Measurements from ENCODE around the gene BMPR1A. TPM values are rescaled to one million over a fixed set of nuclear protein-coding genes. Genes with fewer than 3 reads are reported as not detected.
A peak's percentile ranks its signal among the peaks of the same experiment; 100 is the strongest.

BMPR1A gene
- total and polyA plus RNA-seq, 9 of the 15 experiments (the other 6 are each of a cell fraction or from before 2014, with no cell fraction given): 1.6 to 17.5 (median 9.1) TPM

GRCh38 chr10:86799188-86799845, 42.9 kb downstream of the BMPR1A start:
- H3K9me1 ChIP-seq (ENCODE audit: control insufficient read depth, insufficient read depth, low read length): no peaks in the 10 kb centered on the region
- H3K36me3 ChIP-seq (ENCODE audit: control insufficient read depth, insufficient read depth, low read length): no peaks in the 10 kb centered on the region
- FAIRE-seq (no peak), DNase-seq (ENCODE audit: extremely low read depth in 1 of 4, low spot score in 3 of 4) (no peak), ATAC-seq (no peak)
- in situ Hi-C loops (cut with MboI) (no loop called here), intact Hi-C loops (cut with micrococcal nuclease) (loop anchor here (5.0 kb wide), 1 partner anchor 42 kb away; the partner anchor contains the start of gene BMPR1A)
- ChIA-PET POLR2A (interaction anchor here (1.1 kb wide), 1 partner anchor 26 kb away, joined by 4 read pairs; no protein-coding TSS in a partner anchor), CTCF (ENCODE audit: low intra/inter-chr PET ratio) (no interaction called here)
- no TSS peak for BruUV-seq (replicated peaks)
- peaks cover 30% of the 10 kb centered on the region for H3K79me2 ChIP-seq (ENCODE audit: control insufficient read depth, insufficient read depth, low read length)
- no peak overlapping the region for H3K9ac ChIP-seq (ENCODE audit: insufficient read depth in 1 of 2, low read depth in 2 of 2, low read length in 2 of 2)
- no peaks in the 10 kb centered on the region; the same call in 1 of the 2 replicates for H3K9me3 ChIP-seq (replicated peaks; ENCODE audit: control insufficient read depth, insufficient read depth, low read depth, low read length)
- no peak overlapping the region for H2AFZ ChIP-seq (ENCODE audit: low read depth, low read length)
- no peak overlapping the region; the same call in 2 of the 3 replicates for H3K27ac ChIP-seq (ENCODE audit: extremely low read depth, low read depth, low read length)
- H3K27me3 ChIP-seq (ENCODE audit: control insufficient read depth in 2 of 2, insufficient read depth in 2 of 2, low read length in 2 of 2): no peaks in the 10 kb centered on the region
- peaks cover 0 to 3% of the 10 kb centered on the region in 2 experiments; a peak in 2 of 5 replicates for H3K4me1 ChIP-seq (replicated peaks in 1 of 2; ENCODE audit: control insufficient read depth in 2 of 2, insufficient read depth in 2 of 2, low read length in 2 of 2)
- no peak overlapping the region for H3K4me2 ChIP-seq (ENCODE audit: insufficient read depth, low read length)
- H4K20me1 ChIP-seq (replicated peaks; ENCODE audit: control insufficient read depth, insufficient read depth, low read length): no peaks in the 10 kb centered on the region
- WGBS (ENCODE audit: insufficient coverage, low coverage, missing lambda C conversion rate): 55% methylated on average over 8 of the region's 8 CpGs
- H3K4me3 ChIP-seq: no peak overlapping the region
- no peak for TF ChIP-seq EP300 (IDR thresholded peaks at IDR 0.05; ENCODE audit: low read length)
- TF ChIP-seq, protein P1, sequence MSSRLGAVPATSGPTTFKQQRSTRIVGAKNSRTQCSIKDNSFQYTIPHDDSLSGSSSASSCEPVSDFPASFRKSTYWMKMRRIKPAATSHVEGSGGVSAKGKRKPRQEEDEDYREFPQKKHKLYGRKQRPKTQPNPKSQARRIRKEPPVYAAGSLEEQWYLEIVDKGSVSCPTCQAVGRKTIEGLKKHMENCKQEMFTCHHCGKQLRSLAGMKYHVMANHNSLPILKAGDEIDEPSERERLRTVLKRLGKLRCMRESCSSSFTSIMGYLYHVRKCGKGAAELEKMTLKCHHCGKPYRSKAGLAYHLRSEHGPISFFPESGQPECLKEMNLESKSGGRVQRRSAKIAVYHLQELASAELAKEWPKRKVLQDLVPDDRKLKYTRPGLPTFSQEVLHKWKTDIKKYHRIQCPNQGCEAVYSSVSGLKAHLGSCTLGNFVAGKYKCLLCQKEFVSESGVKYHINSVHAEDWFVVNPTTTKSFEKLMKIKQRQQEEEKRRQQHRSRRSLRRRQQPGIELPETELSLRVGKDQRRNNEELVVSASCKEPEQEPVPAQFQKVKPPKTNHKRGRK (tag; IDR thresholded peaks at IDR 0.05): peak; percentile 71

GRCh38 chr10:86801995-86802394, 45.6 kb downstream of the BMPR1A start:
- H3K27ac ChIP-seq (ENCODE audit: extremely low read depth, low read depth, low read length): no peak overlapping the region
- DNase-seq (ENCODE audit: extremely low read depth in 1 of 4, low spot score in 3 of 4): no peak
- peaks cover 22% of the 10 kb centered on the region; the same call in 2 of the 3 replicates for H3K79me2 ChIP-seq (ENCODE audit: control insufficient read depth, insufficient read depth, low read length)
- FAIRE-seq: no peak
- no peaks in the 10 kb centered on the region for H3K9me1 ChIP-seq (ENCODE audit: control insufficient read depth, insufficient read depth, low read length)
- ATAC-seq: peak; percentile 18; the same call in 2 of the 3 replicates
- H3K4me1 ChIP-seq (replicated peaks in 1 of 2; ENCODE audit: control insufficient read depth in 2 of 2, insufficient read depth in 2 of 2, low read length in 2 of 2): no peaks in the 10 kb centered on the region
- intact Hi-C loops (cut with micrococcal nuclease) (no loop called here), in situ Hi-C loops (cut with MboI) (no loop called here)
- no peaks in the 10 kb centered on the region for H4K20me1 ChIP-seq (replicated peaks; ENCODE audit: control insufficient read depth, insufficient read depth, low read length)
- H3K4me3 ChIP-seq: no peak overlapping the region
- H3K36me3 ChIP-seq (ENCODE audit: control insufficient read depth, insufficient read depth, low read length): no peaks in the 10 kb centered on the region
- BruUV-seq (replicated peaks): no TSS peak
- H3K27me3 ChIP-seq (ENCODE audit: control insufficient read depth in 2 of 2, insufficient read depth in 2 of 2, low read length in 2 of 2): no peaks in the 10 kb centered on the region
- H3K9me3 ChIP-seq (replicated peaks; ENCODE audit: control insufficient read depth, insufficient read depth, low read depth, low read length): no peaks in the 10 kb centered on the region
- no peak overlapping the region for H3K4me2 ChIP-seq (ENCODE audit: insufficient read depth, low read length)
- WGBS (ENCODE audit: insufficient coverage, low coverage, missing lambda C conversion rate): 95% methylated on average over 4 of the region's 5 CpGs
- ChIA-PET CTCF (ENCODE audit: low intra/inter-chr PET ratio) (no interaction called here), POLR2A (no interaction called here)
- no peak overlapping the region for H2AFZ ChIP-seq (ENCODE audit: low read depth, low read length)
- H3K9ac ChIP-seq (ENCODE audit: insufficient read depth in 1 of 2, low read depth in 2 of 2, low read length in 2 of 2): peak overlapping the region in 1 of 2 experiments; percentile 4; a peak in 1 of 4 replicates
- TF ChIP-seq KLF13 (tag; IDR thresholded peaks at IDR 0.05; ENCODE audit: borderline replicate concordance, low read depth) (no peak), ATF4 (CRISPR knock-in tag; IDR thresholded peaks at IDR 0.05) (no peak), ZNF717 (CRISPR knock-in tag; IDR thresholded peaks at IDR 0.05) (no peak), ZNF347 (CRISPR knock-in tag; IDR thresholded peaks at IDR 0.05; ENCODE audit: low read depth) (no peak), CREB5 (CRISPR knock-in tag; IDR thresholded peaks at IDR 0.05) (no peak), CCNT2 (IDR thresholded peaks at IDR 0.05; ENCODE audit: borderline replicate concordance, extremely low read depth, insufficient read length, low read depth, low read length) (no peak)
- TF ChIP-seq, protein P2, sequence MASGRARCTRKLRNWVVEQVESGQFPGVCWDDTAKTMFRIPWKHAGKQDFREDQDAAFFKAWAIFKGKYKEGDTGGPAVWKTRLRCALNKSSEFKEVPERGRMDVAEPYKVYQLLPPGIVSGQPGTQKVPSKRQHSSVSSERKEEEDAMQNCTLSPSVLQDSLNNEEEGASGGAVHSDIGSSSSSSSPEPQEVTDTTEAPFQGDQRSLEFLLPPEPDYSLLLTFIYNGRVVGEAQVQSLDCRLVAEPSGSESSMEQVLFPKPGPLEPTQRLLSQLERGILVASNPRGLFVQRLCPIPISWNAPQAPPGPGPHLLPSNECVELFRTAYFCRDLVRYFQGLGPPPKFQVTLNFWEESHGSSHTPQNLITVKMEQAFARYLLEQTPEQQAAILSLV (tag; IDR thresholded peaks at IDR 0.05): no peak

Data from K562 (cell line).